ENCODE measurements around the gene F7. TPM values are rescaled to one million over a fixed set of nuclear protein-coding genes. Genes with fewer than 3 reads are reported as not detected.
"Not testable (repeated sequence)": the region's sequence is repeated elsewhere in the genome, so short reads cannot be mapped to it uniquely, and the experiment has no call there.

The F7 gene
- total RNA-seq, 1 experiment from 2014 or later: not detected

DNA sequence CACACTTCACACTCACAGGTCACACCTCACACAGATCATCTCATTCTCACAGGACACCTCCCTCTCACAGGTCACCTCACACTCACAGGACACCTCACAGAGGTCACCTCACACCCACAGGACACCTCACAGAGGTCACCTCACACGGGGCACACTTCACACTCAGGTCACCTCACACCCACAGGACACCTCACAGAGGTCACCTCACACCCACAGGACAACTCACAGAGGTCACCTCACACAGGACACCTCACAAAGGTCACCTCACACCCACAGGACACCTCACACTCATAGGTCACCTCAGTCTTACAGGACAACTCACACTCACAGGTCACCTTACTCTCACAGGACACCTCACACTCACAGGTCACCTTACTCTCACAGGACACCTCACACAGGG, 6.9 kb downstream of the F7 start:
- POLR2A ChIA-PET; BruUV-seq (replicated peaks): not testable (repeated sequence)

DNA sequence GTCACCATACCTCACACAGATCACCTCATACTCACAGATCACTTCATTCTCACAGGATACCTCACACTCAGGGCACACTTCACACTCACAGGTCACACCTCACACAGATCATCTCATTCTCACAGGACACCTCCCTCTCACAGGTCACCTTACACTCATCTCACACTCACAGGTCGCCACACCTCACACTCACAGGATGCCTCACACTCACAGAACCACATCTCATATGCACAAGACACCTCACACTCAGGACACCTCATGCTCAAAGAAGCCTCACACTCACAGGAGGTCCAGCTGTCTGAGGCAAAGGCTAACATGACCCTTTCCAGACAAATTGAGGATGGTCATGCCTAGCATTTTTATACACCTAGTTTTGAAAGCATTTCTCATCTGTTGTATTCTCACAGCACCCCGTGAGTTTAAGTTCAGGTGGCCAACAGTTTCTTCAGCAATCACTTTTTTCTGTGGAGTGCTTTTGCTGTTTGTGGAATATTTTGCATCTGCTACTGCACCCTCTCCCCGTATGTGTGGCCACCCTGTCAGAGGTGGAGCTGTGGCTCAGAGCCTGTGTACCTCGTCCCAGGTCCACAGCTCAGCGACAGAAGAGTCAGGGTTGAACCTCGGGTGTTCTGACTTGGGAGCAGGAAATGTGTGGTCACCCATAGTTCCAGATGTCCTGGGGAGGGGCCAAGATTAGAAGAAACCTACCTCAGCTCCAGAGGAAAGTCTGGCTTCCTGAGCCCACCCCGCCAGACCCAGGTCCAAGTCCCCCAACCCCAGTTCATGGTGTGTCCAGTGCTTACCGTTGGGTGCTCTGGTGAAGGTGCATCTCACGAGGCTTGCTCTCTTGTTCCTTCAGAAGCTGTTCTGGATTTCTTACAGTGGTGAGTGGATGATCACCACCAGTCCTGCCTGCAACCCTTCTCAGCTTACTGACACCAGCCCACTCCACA, 7.6 kb downstream of the F7 start:
- DNase-seq (ENCODE audit: low read depth, low spot score) (no peak), ATAC-seq (no peak)
- H3K4me1 ChIP-seq (ENCODE audit: control insufficient read depth, insufficient read depth, low read length): no peaks in the 10 kb centered on the region
- POLR2A ChIA-PET: no interaction called here
- intact Hi-C loops (cut with micrococcal nuclease; ENCODE audit: unreplicated experiment) (no loop called here), in situ Hi-C loops (cut with HindIII; ENCODE audit: low pct_unique_long_range_greater_than_20kb, low sequenced_read_pairs) (no loop called here)
- H3K27me3 ChIP-seq (ENCODE audit: control insufficient read depth, insufficient read depth, low read length): no peaks in the 10 kb centered on the region
- no peaks in the 10 kb centered on the region for H3K36me3 ChIP-seq (ENCODE audit: control insufficient read depth, insufficient read depth, low read length)
- CTCF ChIA-PET: no interaction called here
- no peaks in the 10 kb centered on the region for H3K9me3 ChIP-seq (ENCODE audit: control insufficient read depth, insufficient read depth, low read depth, low read length)
- no TSS peak for BruUV-seq (replicated peaks)
- TF ChIP-seq TCF7L2 (IDR thresholded peaks at IDR 0.05; ENCODE audit: low read depth, low read length) (no peak), POLR2AphosphoS5 (IDR thresholded peaks at IDR 0.05; ENCODE audit: low read depth, low read length) (no peak), SIN3A (IDR thresholded peaks at IDR 0.05; ENCODE audit: borderline replicate concordance, insufficient read depth, low read depth, low read length) (no peak)
- TF ChIP-seq, protein P1, sequence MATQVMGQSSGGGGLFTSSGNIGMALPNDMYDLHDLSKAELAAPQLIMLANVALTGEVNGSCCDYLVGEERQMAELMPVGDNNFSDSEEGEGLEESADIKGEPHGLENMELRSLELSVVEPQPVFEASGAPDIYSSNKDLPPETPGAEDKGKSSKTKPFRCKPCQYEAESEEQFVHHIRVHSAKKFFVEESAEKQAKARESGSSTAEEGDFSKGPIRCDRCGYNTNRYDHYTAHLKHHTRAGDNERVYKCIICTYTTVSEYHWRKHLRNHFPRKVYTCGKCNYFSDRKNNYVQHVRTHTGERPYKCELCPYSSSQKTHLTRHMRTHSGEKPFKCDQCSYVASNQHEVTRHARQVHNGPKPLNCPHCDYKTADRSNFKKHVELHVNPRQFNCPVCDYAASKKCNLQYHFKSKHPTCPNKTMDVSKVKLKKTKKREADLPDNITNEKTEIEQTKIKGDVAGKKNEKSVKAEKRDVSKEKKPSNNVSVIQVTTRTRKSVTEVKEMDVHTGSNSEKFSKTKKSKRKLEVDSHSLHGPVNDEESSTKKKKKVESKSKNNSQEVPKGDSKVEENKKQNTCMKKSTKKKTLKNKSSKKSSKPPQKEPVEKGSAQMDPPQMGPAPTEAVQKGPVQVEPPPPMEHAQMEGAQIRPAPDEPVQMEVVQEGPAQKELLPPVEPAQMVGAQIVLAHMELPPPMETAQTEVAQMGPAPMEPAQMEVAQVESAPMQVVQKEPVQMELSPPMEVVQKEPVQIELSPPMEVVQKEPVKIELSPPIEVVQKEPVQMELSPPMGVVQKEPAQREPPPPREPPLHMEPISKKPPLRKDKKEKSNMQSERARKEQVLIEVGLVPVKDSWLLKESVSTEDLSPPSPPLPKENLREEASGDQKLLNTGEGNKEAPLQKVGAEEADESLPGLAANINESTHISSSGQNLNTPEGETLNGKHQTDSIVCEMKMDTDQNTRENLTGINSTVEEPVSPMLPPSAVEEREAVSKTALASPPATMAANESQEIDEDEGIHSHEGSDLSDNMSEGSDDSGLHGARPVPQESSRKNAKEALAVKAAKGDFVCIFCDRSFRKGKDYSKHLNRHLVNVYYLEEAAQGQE (IDR thresholded peaks at IDR 0.05; ENCODE audit: insufficient read depth in 1 of 2, low read depth in 2 of 2, low read length in 1 of 2): no peak
- TF ChIP-seq, protein P2, sequence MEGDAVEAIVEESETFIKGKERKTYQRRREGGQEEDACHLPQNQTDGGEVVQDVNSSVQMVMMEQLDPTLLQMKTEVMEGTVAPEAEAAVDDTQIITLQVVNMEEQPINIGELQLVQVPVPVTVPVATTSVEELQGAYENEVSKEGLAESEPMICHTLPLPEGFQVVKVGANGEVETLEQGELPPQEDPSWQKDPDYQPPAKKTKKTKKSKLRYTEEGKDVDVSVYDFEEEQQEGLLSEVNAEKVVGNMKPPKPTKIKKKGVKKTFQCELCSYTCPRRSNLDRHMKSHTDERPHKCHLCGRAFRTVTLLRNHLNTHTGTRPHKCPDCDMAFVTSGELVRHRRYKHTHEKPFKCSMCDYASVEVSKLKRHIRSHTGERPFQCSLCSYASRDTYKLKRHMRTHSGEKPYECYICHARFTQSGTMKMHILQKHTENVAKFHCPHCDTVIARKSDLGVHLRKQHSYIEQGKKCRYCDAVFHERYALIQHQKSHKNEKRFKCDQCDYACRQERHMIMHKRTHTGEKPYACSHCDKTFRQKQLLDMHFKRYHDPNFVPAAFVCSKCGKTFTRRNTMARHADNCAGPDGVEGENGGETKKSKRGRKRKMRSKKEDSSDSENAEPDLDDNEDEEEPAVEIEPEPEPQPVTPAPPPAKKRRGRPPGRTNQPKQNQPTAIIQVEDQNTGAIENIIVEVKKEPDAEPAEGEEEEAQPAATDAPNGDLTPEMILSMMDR (IDR thresholded peaks at IDR 0.05): no peak
- no peak overlapping the region for H3K4me3 ChIP-seq (ENCODE audit: low read depth in 2 of 2, low read length in 2 of 2)
- no peak overlapping the region for H3K27ac ChIP-seq (ENCODE audit: low read length)

More for the DNA sequence above, 6.9 kb downstream of the F7 start:
- H3K27me3 ChIP-seq (ENCODE audit: control insufficient read depth, insufficient read depth, low read length); H3K36me3 ChIP-seq (ENCODE audit: control insufficient read depth, insufficient read depth, low read length); CTCF ChIA-PET; H3K4me1 ChIP-seq (ENCODE audit: control insufficient read depth, insufficient read depth, low read length); DNase-seq (ENCODE audit: low read depth, low spot score); ATAC-seq; H3K9me3 ChIP-seq (ENCODE audit: control insufficient read depth, insufficient read depth, low read depth, low read length); H3K27ac ChIP-seq (ENCODE audit: low read length); intact Hi-C loops (cut with micrococcal nuclease; ENCODE audit: unreplicated experiment); H3K4me3 ChIP-seq (ENCODE audit: low read depth in 2 of 2, low read length in 2 of 2); in situ Hi-C loops (cut with HindIII; ENCODE audit: low pct_unique_long_range_greater_than_20kb, low sequenced_read_pairs): not testable (repeated sequence)

DNA sequence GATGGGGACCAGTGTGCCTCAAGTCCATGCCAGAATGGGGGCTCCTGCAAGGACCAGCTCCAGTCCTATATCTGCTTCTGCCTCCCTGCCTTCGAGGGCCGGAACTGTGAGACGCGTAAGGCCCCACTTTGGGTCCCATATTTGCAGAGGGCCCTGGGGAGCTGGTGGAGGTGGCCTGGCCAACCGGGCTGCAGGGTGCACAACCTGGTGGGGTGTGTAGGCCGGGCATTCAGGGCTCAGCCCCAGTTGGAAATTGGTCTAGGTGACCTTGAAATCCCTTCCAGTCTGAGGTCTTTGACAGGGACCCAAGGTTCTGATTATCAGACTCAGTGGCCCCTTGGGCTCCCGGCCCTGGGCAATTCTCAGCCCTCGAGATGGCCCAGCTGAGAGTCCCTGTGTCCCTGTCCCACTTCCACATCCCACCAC, 8.3 kb downstream of the F7 start:
- no peak overlapping the region for H3K27ac ChIP-seq (ENCODE audit: low read length)
- ChIA-PET CTCF (no interaction called here), POLR2A (no interaction called here)
- in situ Hi-C loops (cut with HindIII; ENCODE audit: low pct_unique_long_range_greater_than_20kb, low sequenced_read_pairs): no loop called here
- H3K4me1 ChIP-seq (ENCODE audit: control insufficient read depth, insufficient read depth, low read length): no peaks in the 10 kb centered on the region
- no peaks in the 10 kb centered on the region for H3K36me3 ChIP-seq (ENCODE audit: control insufficient read depth, insufficient read depth, low read length)
- BruUV-seq (replicated peaks): no TSS peak
- no peak overlapping the region for H3K4me3 ChIP-seq (ENCODE audit: low read depth in 2 of 2, low read length in 2 of 2)
- DNase-seq (ENCODE audit: low read depth, low spot score) (no peak), ATAC-seq (no peak)
- no peaks in the 10 kb centered on the region for H3K9me3 ChIP-seq (ENCODE audit: control insufficient read depth, insufficient read depth, low read depth, low read length)
- intact Hi-C loops (cut with micrococcal nuclease; ENCODE audit: unreplicated experiment): no loop called here
- TF ChIP-seq, protein P2 (IDR thresholded peaks at IDR 0.05): no peak
- TF ChIP-seq, protein P1 (IDR thresholded peaks at IDR 0.05; ENCODE audit: insufficient read depth in 1 of 2, low read depth in 2 of 2, low read length in 1 of 2): no peak
- TF ChIP-seq TCF7L2 (IDR thresholded peaks at IDR 0.05; ENCODE audit: low read depth, low read length): no peak
- no peak for TF ChIP-seq POLR2AphosphoS5 (IDR thresholded peaks at IDR 0.05; ENCODE audit: low read depth, low read length)
- TF ChIP-seq SIN3A (IDR thresholded peaks at IDR 0.05; ENCODE audit: borderline replicate concordance, insufficient read depth, low read depth, low read length): no peak
- H3K27me3 ChIP-seq (ENCODE audit: control insufficient read depth, insufficient read depth, low read length): no peaks in the 10 kb centered on the region

All from Panc1 (cell line).